ENCODE results near the gene CLDN10. TPM values are rescaled to one million over a fixed set of nuclear protein-coding genes. Genes with fewer than 3 reads are reported as not detected.
"Not testable (repeated sequence)": the region's sequence is repeated elsewhere in the genome, so short reads cannot be mapped to it uniquely, and the experiment has no call there.

The CLDN10 gene
- total RNA-seq, result not detected in 2 replicates

GRCh38 chr13:95552539-95553441 lies at the start of gene CLDN10:
TSS of gene CLDN10 (plus strand) at chr13:95552720. CDS start at chr13:95552754, 34 bp downstream.
- no peak for DNase-seq
- Mint-ChIP-seq H3K36me3 (ENCODE audit: low read depth) (no peaks in the 10 kb centered on the region), H3K27me3 (peaks cover 58% of the 10 kb centered on the region), H3K27ac (no peak within 1 kb of the TSS), H3K4me3 (peak within 1 kb of the TSS; percentile 48), H3K9me3 (no peaks in the 10 kb centered on the region), H3K4me1 (peaks cover 3% of the 10 kb centered on the region)
- intact Hi-C loops (cut with micrococcal nuclease), result loop anchor here (10.0 kb wide), 1 partner anchor 848 kb away; no protein-coding TSS in a partner anchor

- no peaks in the 10 kb centered on the region for H3K27me3 Mint-ChIP-seq
- H3K27ac Mint-ChIP-seq, result no peak overlapping the region
- no peak overlapping the region for H3K4me3 Mint-ChIP-seq
- DNase-seq, result no peak
- H3K36me3 Mint-ChIP-seq (ENCODE audit: low read depth), result no peaks in the 10 kb centered on the region
- intact Hi-C loops (cut with micrococcal nuclease), result no loop called here
- H3K4me1 Mint-ChIP-seq, result no peaks in the 10 kb centered on the region
- H3K9me3 Mint-ChIP-seq, result no peaks in the 10 kb centered on the region
Measured at GRCh38 chr13:95503662-95504061, 48.9 kb upstream of the CLDN10 start.

- Mint-ChIP-seq H3K36me3 (ENCODE audit: low read depth) (no peaks in the 10 kb centered on the region), H3K4me3 (no peak overlapping the region), H3K9me3 (no peaks in the 10 kb centered on the region), H3K27me3 (no peaks in the 10 kb centered on the region), H3K27ac (no peak overlapping the region), H3K4me1 (no peaks in the 10 kb centered on the region)
- intact Hi-C loops (cut with micrococcal nuclease), result no loop called here
- DNase-seq, result no peak
Measured at GRCh38 chr13:95505265-95505664, 47.3 kb upstream of the CLDN10 start.

GRCh38 chr13:95505986-95506385 lies 46.5 kb upstream of the CLDN10 start:
- H3K4me3 Mint-ChIP-seq, result no peak overlapping the region
- intact Hi-C loops (cut with micrococcal nuclease), result no loop called here
- no peaks in the 10 kb centered on the region for H3K4me1 Mint-ChIP-seq
- no peak overlapping the region for H3K27ac Mint-ChIP-seq
- no peaks in the 10 kb centered on the region for H3K9me3 Mint-ChIP-seq
- no peaks in the 10 kb centered on the region for H3K36me3 Mint-ChIP-seq (ENCODE audit: low read depth)
- no peak for DNase-seq
- no peaks in the 10 kb centered on the region for H3K27me3 Mint-ChIP-seq

GRCh38 chr13:95507991-95508390 lies 44.5 kb upstream of the CLDN10 start:
- Mint-ChIP-seq H3K36me3 (ENCODE audit: low read depth) (no peaks in the 10 kb centered on the region), H3K9me3 (no peaks in the 10 kb centered on the region), H3K27ac (no peak overlapping the region), H3K4me1 (no peaks in the 10 kb centered on the region), H3K4me3 (no peak overlapping the region), H3K27me3 (no peaks in the 10 kb centered on the region)
- intact Hi-C loops (cut with micrococcal nuclease), result no loop called here
- DNase-seq, result no peak

GRCh38 chr13:95508996-95509395 lies 43.5 kb upstream of the CLDN10 start:
- Mint-ChIP-seq H3K27ac (no peak overlapping the region), H3K4me3 (no peak overlapping the region), H3K4me1 (no peaks in the 10 kb centered on the region), H3K9me3 (no peaks in the 10 kb centered on the region), H3K36me3 (ENCODE audit: low read depth) (no peaks in the 10 kb centered on the region), H3K27me3 (no peaks in the 10 kb centered on the region)
- DNase-seq, result no peak
- intact Hi-C loops (cut with micrococcal nuclease), result no loop called here

GRCh38 chr13:95509521-95510310 lies 42.8 kb upstream of the CLDN10 start:
- Mint-ChIP-seq H3K9me3 (no peaks in the 10 kb centered on the region), H3K27ac (no peak overlapping the region), H3K27me3 (peaks cover 3% of the 10 kb centered on the region), H3K4me3 (no peak overlapping the region), H3K36me3 (ENCODE audit: low read depth) (no peaks in the 10 kb centered on the region), H3K4me1 (no peaks in the 10 kb centered on the region)
- intact Hi-C loops (cut with micrococcal nuclease), result no loop called here
- no peak for DNase-seq

- H3K9me3 Mint-ChIP-seq, result no peaks in the 10 kb centered on the region
- H3K4me1 Mint-ChIP-seq, result no peaks in the 10 kb centered on the region
- peaks cover 3% of the 10 kb centered on the region for H3K27me3 Mint-ChIP-seq
- no peak overlapping the region for H3K27ac Mint-ChIP-seq
- intact Hi-C loops (cut with micrococcal nuclease), result no loop called here
- no peak overlapping the region for H3K4me3 Mint-ChIP-seq
- DNase-seq, result no peak
- no peaks in the 10 kb centered on the region for H3K36me3 Mint-ChIP-seq (ENCODE audit: low read depth)
Measured at GRCh38 chr13:95510950-95511349, 41.6 kb upstream of the CLDN10 start.

GRCh38 chr13:95512424-95512823 lies 40.1 kb upstream of the CLDN10 start:
- intact Hi-C loops (cut with micrococcal nuclease), result no loop called here
- Mint-ChIP-seq H3K4me3 (no peak overlapping the region), H3K9me3 (no peaks in the 10 kb centered on the region), H3K36me3 (ENCODE audit: low read depth) (no peaks in the 10 kb centered on the region), H3K4me1 (no peaks in the 10 kb centered on the region), H3K27ac (no peak overlapping the region), H3K27me3 (peaks cover 3% of the 10 kb centered on the region)
- no peak for DNase-seq

- Mint-ChIP-seq H3K36me3 (ENCODE audit: low read depth) (no peaks in the 10 kb centered on the region), H3K27ac (no peak overlapping the region), H3K4me3 (no peak overlapping the region), H3K27me3 (peaks cover 3% of the 10 kb centered on the region), H3K4me1 (no peaks in the 10 kb centered on the region), H3K9me3 (no peaks in the 10 kb centered on the region)
- no peak for DNase-seq
- intact Hi-C loops (cut with micrococcal nuclease), result no loop called here
Measured at GRCh38 chr13:95512957-95513356, 39.6 kb upstream of the CLDN10 start.

GRCh38 chr13:95515606-95516005 lies 36.9 kb upstream of the CLDN10 start:
- H3K36me3 Mint-ChIP-seq (ENCODE audit: low read depth); intact Hi-C loops (cut with micrococcal nuclease); H3K4me3 Mint-ChIP-seq; H3K4me1 Mint-ChIP-seq; H3K27ac Mint-ChIP-seq; H3K27me3 Mint-ChIP-seq; DNase-seq; H3K9me3 Mint-ChIP-seq: not testable (repeated sequence)

- no peak for DNase-seq
- peaks cover 3% of the 10 kb centered on the region for H3K27me3 Mint-ChIP-seq
- intact Hi-C loops (cut with micrococcal nuclease), result no loop called here
- no peaks in the 10 kb centered on the region for H3K36me3 Mint-ChIP-seq (ENCODE audit: low read depth)
- H3K4me3 Mint-ChIP-seq, result no peak overlapping the region
- no peaks in the 10 kb centered on the region for H3K4me1 Mint-ChIP-seq
- no peaks in the 10 kb centered on the region for H3K9me3 Mint-ChIP-seq
- H3K27ac Mint-ChIP-seq, result no peak overlapping the region
Measured at GRCh38 chr13:95516021-95516420, 36.5 kb upstream of the CLDN10 start.

- intact Hi-C loops (cut with micrococcal nuclease), result no loop called here
- no peaks in the 10 kb centered on the region for H3K9me3 Mint-ChIP-seq
- H3K27ac Mint-ChIP-seq, result no peak overlapping the region
- H3K4me3 Mint-ChIP-seq, result no peak overlapping the region
- H3K27me3 Mint-ChIP-seq, result peaks cover 3% of the 10 kb centered on the region
- DNase-seq, result no peak
- H3K4me1 Mint-ChIP-seq, result no peaks in the 10 kb centered on the region
- H3K36me3 Mint-ChIP-seq (ENCODE audit: low read depth), result no peaks in the 10 kb centered on the region
Measured at GRCh38 chr13:95516492-95516891, 36.0 kb upstream of the CLDN10 start.

GRCh38 chr13:95523598-95523997 lies 28.9 kb upstream of the CLDN10 start:
- H3K9me3 Mint-ChIP-seq, result no peaks in the 10 kb centered on the region
- no peaks in the 10 kb centered on the region for H3K4me1 Mint-ChIP-seq
- H3K4me3 Mint-ChIP-seq, result no peak overlapping the region
- intact Hi-C loops (cut with micrococcal nuclease), result no loop called here
- no peaks in the 10 kb centered on the region for H3K36me3 Mint-ChIP-seq (ENCODE audit: low read depth)
- H3K27me3 Mint-ChIP-seq, result peaks cover 11% of the 10 kb centered on the region
- no peak overlapping the region for H3K27ac Mint-ChIP-seq
- DNase-seq, result no peak

Measured in activated CD4-positive, alpha-beta T cell treated with anti-CD3 and anti-CD28 coated beads, Interleukin-2, amount 10 ng/mL, durations not matched to agents 24 days and 14 days (primary cell).